Stimulated activated naive CD8-positive, alpha-beta T cell treated with anti-CD3 and anti-CD28 coated beads, Interleukin-15, Interleukin-2, amounts not matched to agents 100 ng/mL and 50 ng/mL, for 24 hours (primary cell): ENCODE data around the gene HTR4.

ENCODE experiments used
- H3K27ac Mint-ChIP-seq: one replicate; pipeline ENCODE4 v1.8.0; 2021; ENCODE audit warnings: mild to moderate bottlenecking, mixed read lengths
- H3K27me3 Mint-ChIP-seq: one replicate; pipeline ENCODE4 v1.8.0; 2021; ENCODE audit warnings: mixed read lengths
- H3K36me3 Mint-ChIP-seq: one replicate; pipeline ENCODE4 v1.8.0; 2021; ENCODE audit warnings: low read depth, mixed read lengths
- H3K4me1 Mint-ChIP-seq: one replicate; pipeline ENCODE4 v1.8.0; 2021; ENCODE audit warnings: low read depth, mixed read lengths
- H3K4me3 Mint-ChIP-seq: one replicate; pipeline ENCODE4 v1.8.0; 2021; ENCODE audit warnings: mild to moderate bottlenecking, mixed read lengths
- H3K9me3 Mint-ChIP-seq: one replicate; pipeline ENCODE4 v1.8.0; 2021; ENCODE audit warnings: mixed read lengths

The HTR4 gene

GRCh38 chr5:148443998-148444397 lies 210.3 kb downstream of the HTR4 start:
- no peaks in the 10 kb centered on the region for H3K27me3 Mint-ChIP-seq
- H3K4me3 Mint-ChIP-seq: no peak overlapping the region
- no peaks in the 10 kb centered on the region for H3K9me3 Mint-ChIP-seq
- peaks cover 34% of the 10 kb centered on the region for H3K36me3 Mint-ChIP-seq
- H3K27ac Mint-ChIP-seq: no peak overlapping the region
- no peaks in the 10 kb centered on the region for H3K4me1 Mint-ChIP-seq

GRCh38 chr5:148443241-148443640 lies 211.1 kb downstream of the HTR4 start:
- H3K4me1 Mint-ChIP-seq: peaks cover under 1% of the 10 kb centered on the region
- no peak overlapping the region for H3K4me3 Mint-ChIP-seq
- H3K36me3 Mint-ChIP-seq: peaks cover 39% of the 10 kb centered on the region
- H3K27ac Mint-ChIP-seq: no peak overlapping the region
- H3K9me3 Mint-ChIP-seq: no peaks in the 10 kb centered on the region
- H3K27me3 Mint-ChIP-seq: no peaks in the 10 kb centered on the region

- no peaks in the 10 kb centered on the region for H3K27me3 Mint-ChIP-seq
- H3K4me3 Mint-ChIP-seq: no peak overlapping the region
- H3K9me3 Mint-ChIP-seq: no peaks in the 10 kb centered on the region
- H3K27ac Mint-ChIP-seq: peak overlapping the region; percentile 72
- peaks cover 19% of the 10 kb centered on the region for H3K4me1 Mint-ChIP-seq
- peaks cover 67% of the 10 kb centered on the region for H3K36me3 Mint-ChIP-seq
Observed at GRCh38 chr5:148438933-148439332, 215.4 kb downstream of the HTR4 start.

GRCh38 chr5:148437249-148437648 lies 217.1 kb downstream of the HTR4 start:
- H3K27ac Mint-ChIP-seq: peak overlapping the region; percentile 95
- H3K27me3 Mint-ChIP-seq: no peaks in the 10 kb centered on the region
- no peaks in the 10 kb centered on the region for H3K9me3 Mint-ChIP-seq
- H3K4me1 Mint-ChIP-seq: peaks cover 19% of the 10 kb centered on the region
- H3K4me3 Mint-ChIP-seq: peak overlapping the region; percentile 71
- H3K36me3 Mint-ChIP-seq: peaks cover 75% of the 10 kb centered on the region

- no peaks in the 10 kb centered on the region for H3K27me3 Mint-ChIP-seq
- peaks cover 70% of the 10 kb centered on the region for H3K36me3 Mint-ChIP-seq
- H3K4me1 Mint-ChIP-seq: peaks cover 19% of the 10 kb centered on the region
Observed at GRCh38 chr5:148436029-148436428, 218.3 kb downstream of the HTR4 start.

GRCh38 chr5:148433826-148434225 lies 220.5 kb downstream of the HTR4 start:
- no peaks in the 10 kb centered on the region for H3K27me3 Mint-ChIP-seq
- H3K9me3 Mint-ChIP-seq: no peaks in the 10 kb centered on the region
- peak overlapping the region; percentile 6 for H3K27ac Mint-ChIP-seq
- H3K4me3 Mint-ChIP-seq: no peak overlapping the region
- H3K36me3 Mint-ChIP-seq: peaks cover 61% of the 10 kb centered on the region
- H3K4me1 Mint-ChIP-seq: peaks cover 26% of the 10 kb centered on the region

More at GRCh38 chr5:148436029-148436428, 218.3 kb downstream of the HTR4 start:
- Mint-ChIP-seq H3K27ac (no peak overlapping the region), H3K9me3 (no peaks in the 10 kb centered on the region), H3K4me3 (no peak overlapping the region)
